Esophagus muscularis mucosa (tissue), 4 donors: ENCODE results near the gene CTSZ. TPM values are rescaled to one million over a fixed set of nuclear protein-coding genes. Genes with fewer than 3 reads are reported as not detected.
"Not testable (repeated sequence)": the region's sequence is repeated elsewhere in the genome, so short reads cannot be mapped to it uniquely, and the experiment has no call there.

ENCODE experiments used
- DNase-seq: peaks from one replicate; pipeline ENCODE4 v3.0.0-alpha.2; 2017; ENCODE audit errors: extremely low spot score
- H3K27ac ChIP-seq, 4 donors: fragments of 200-600 bp; sonication (generic); replicated peaks in 1 of 4; 1 replicate in 3 of 4; 2 replicates in 1 of 4; pipeline ENCODE4 v1.5.1; 2016 to 2019; ENCODE audit warnings: mild to moderate bottlenecking in 1 of 4
- H3K27me3 ChIP-seq, 4 donors: fragments of 200-600 bp; sonication (generic); one replicate each; pipeline versions ENCODE4 v1.5.1 to v1.6.0; 2016 to 2019
- H3K36me3 ChIP-seq, 4 donors: fragments of 200-600 bp; sonication (generic); one replicate each; pipeline ENCODE4 v1.5.1; 2016 to 2019
- H3K4me1 ChIP-seq, 4 donors: fragments of 200-600 bp; sonication (generic); one replicate each; pipeline ENCODE4 v1.5.1; 2016 to 2019
- H3K4me3 ChIP-seq, 4 donors: fragments of 200-600 bp; sonication (generic); 1 replicate in 2 of 4; 2 replicates in 2 of 4; pipeline ENCODE4 v1.5.1; 2016 to 2019; ENCODE audit warnings: mild to moderate bottlenecking in 4 of 4, moderate library complexity in 1 of 4
- H3K9me3 ChIP-seq, 4 donors: fragments of 200-600 bp; sonication (generic); 1 replicate in 3 of 4; 2 replicates in 1 of 4; pipeline ENCODE4 v1.5.1; 2016 to 2019
- CTCF ChIP-seq, 3 experiments: fragments of 200-600 bp in 2 of 3; fragments of 450-650 bp in 1 of 3; sonication (generic) in 2 of 3; IDR thresholded peaks; one replicate each; pipeline ENCODE4 v1.5.1; 2017 to 2019; ENCODE audit warnings: antibody characterized with exemption in 3 of 3, mild to moderate bottlenecking in 2 of 3, moderate library complexity in 1 of 3
- EP300 ChIP-seq: sonication (generic); formaldehyde crosslinking; IDR thresholded peaks from one replicate; pipeline ENCODE4 v1.6.1; 2017; ENCODE audit warnings: antibody characterized with exemption
- POLR2A ChIP-seq: fragments of 450-650 bp; IDR thresholded peaks from one replicate; pipeline ENCODE4 v1.6.1; 2017; ENCODE audit warnings: antibody characterized with exemption, moderate library complexity, mild to moderate bottlenecking, low read depth
- POLR2AphosphoS5 ChIP-seq, 2 donors: sonication (generic); formaldehyde crosslinking; IDR thresholded peaks; one replicate each; pipeline ENCODE4 v1.6.1; 2017; ENCODE audit warnings: antibody characterized with exemption in 2 of 2
- WGBS: methylation state at CpG from one replicate; pipeline ENCODE4 v1.1.5; 2018; 5-methylcytosine and 5-hydroxymethylcytosine counted together
- intact Hi-C: fragments of 100-400 bp; cut with DNase I; formaldehyde crosslinking; loops from one replicate; pipeline ENCODE4 v1.15.1; 2023
- total RNA-seq, 4 donors: library from RNA; depleted of rRNA; stranded (reverse); fragments of >200 nt; gene quantifications; one replicate each; pipeline versions ENCODE4 v1.1.0 to v1.2.1, GENCODE V29; 2016

The CTSZ gene
- total RNA-seq, 4 donors from 2014 or later: 136 to 267 (median 190) TPM

GRCh38 chr20:59043698-59044097, 36.6 kb upstream of the CTSZ start:
- intact Hi-C loops: loop anchor here (5.0 kb wide), 1 partner anchor 156 kb away; no protein-coding TSS in a partner anchor
- peak; percentile 87 for DNase-seq
- H3K27me3 ChIP-seq: no peaks in the 10 kb centered on the region
- WGBS: 89% methylated on average over 3 of the region's 3 CpGs
- H3K4me3 ChIP-seq: no peak overlapping the region
- peaks cover 0 to 9% (median 0%) of the 10 kb centered on the region in 4 donors for H3K36me3 ChIP-seq
- H3K9me3 ChIP-seq: no peaks in the 10 kb centered on the region
- H3K4me1 ChIP-seq: peaks cover 32 to 41% (median 37%) of the 10 kb centered on the region in 4 donors
- H3K27ac ChIP-seq: peak overlapping the region; percentile 78 to 85 (median 80)
- TF ChIP-seq POLR2A (no peak), POLR2AphosphoS5 (IDR thresholded peaks at IDR 0.05) (no peak)

GRCh38 chr20:59042796-59043631, 36.0 kb upstream of the CTSZ start:
- peak overlapping the region; percentile 78 to 85 (median 80) for H3K27ac ChIP-seq
- H3K27me3 ChIP-seq: no peaks in the 10 kb centered on the region
- peak overlapping the region; percentile 63 to 88 (median 78) for H3K4me3 ChIP-seq
- DNase-seq: peak; percentile 97
- H3K9me3 ChIP-seq: no peaks in the 10 kb centered on the region
- intact Hi-C loops: loop anchor here (5.0 kb wide), 1 partner anchor 156 kb away; no protein-coding TSS in a partner anchor
- WGBS: 52% methylated on average over 24 of the region's 66 CpGs
- TF ChIP-seq POLR2AphosphoS5 (IDR thresholded peaks at IDR 0.05) (peak; percentile 66 to 74), CTCF (IDR thresholded peaks at IDR 0.05) (peak in 2 of 3 experiments; percentile 6 to 21), POLR2A (no peak)
- H3K4me1 ChIP-seq: peaks cover 32 to 41% (median 37%) of the 10 kb centered on the region in 4 donors
- H3K36me3 ChIP-seq: peaks cover 0 to 12% (median 2%) of the 10 kb centered on the region in 4 donors

- no peak for TF ChIP-seq CTCF (IDR thresholded peaks at IDR 0.05)
- peak; percentile 49 for TF ChIP-seq POLR2A
- TF ChIP-seq POLR2AphosphoS5 (IDR thresholded peaks at IDR 0.05): peak in 1 of 2 donors; percentile 85
- no peak for TF ChIP-seq EP300
- intact Hi-C loops: loop anchor here (5.0 kb wide), 1 partner anchor 155 kb away; no protein-coding TSS in a partner anchor
- WGBS: 9% methylated on average over 27 of the region's 50 CpGs
Observed at GRCh38 chr20:59042151-59042795, 35.2 kb upstream of the CTSZ start, which contains the start of gene PRELID3B. TSS of gene PRELID3B (minus strand) at chr20:59042786. CDS start at chr20:59042730, 56 bp downstream.

GRCh38 chr20:59041487-59041886, 34.4 kb upstream of the CTSZ start:
- H3K4me3 ChIP-seq: peak overlapping the region; percentile 63 to 88 (median 78)
- H3K27ac ChIP-seq: peak overlapping the region in 3 of 4 donors; percentile 79 to 85 (median 81)
- intact Hi-C loops: loop anchor here (5.0 kb wide), 1 partner anchor 154 kb away; no protein-coding TSS in a partner anchor
- H3K27me3 ChIP-seq, DNase-seq, H3K9me3 ChIP-seq: not testable (repeated sequence)
- peaks cover 32 to 41% (median 37%) of the 10 kb centered on the region in 4 donors for H3K4me1 ChIP-seq
- WGBS: 88% methylated on average over 14 of the region's 16 CpGs
- peaks cover 11 to 28% (median 16%) of the 10 kb centered on the region in 4 donors for H3K36me3 ChIP-seq

More at GRCh38 chr20:59042151-59042795, 35.2 kb upstream of the CTSZ start, which contains the start of gene PRELID3B:
- peak within 1 kb of the TSS; percentile 78 to 85 (median 80) for H3K27ac ChIP-seq
- H3K36me3 ChIP-seq: peaks cover 4 to 20% (median 9%) of the 10 kb centered on the region in 4 donors
- no peaks in the 10 kb centered on the region for H3K27me3 ChIP-seq
- H3K9me3 ChIP-seq: no peaks in the 10 kb centered on the region
- peak within 1 kb of the TSS; percentile 63 to 88 (median 78) for H3K4me3 ChIP-seq
- peak; percentile 87 for DNase-seq
- peaks cover 32 to 41% (median 37%) of the 10 kb centered on the region in 4 donors for H3K4me1 ChIP-seq

- intact Hi-C loops: loop anchor here (5.0 kb wide), 1 partner anchor 153 kb away; no protein-coding TSS in a partner anchor
- peaks cover 32 to 41% (median 37%) of the 10 kb centered on the region in 4 donors for H3K4me1 ChIP-seq
- WGBS: 87% methylated on average over 5 of the region's 5 CpGs
- H3K4me3 ChIP-seq: no peak overlapping the region
- H3K27ac ChIP-seq: no peak overlapping the region
- peaks cover 19 to 36% (median 24%) of the 10 kb centered on the region in 4 donors for H3K36me3 ChIP-seq
- no peaks in the 10 kb centered on the region for H3K9me3 ChIP-seq
- TF ChIP-seq POLR2AphosphoS5 (IDR thresholded peaks at IDR 0.05): no peak
- no peak for TF ChIP-seq POLR2A
- TF ChIP-seq EP300: no peak
- no peak for TF ChIP-seq CTCF (IDR thresholded peaks at IDR 0.05)
- DNase-seq: peak; percentile 37
- H3K27me3 ChIP-seq: no peaks in the 10 kb centered on the region
Observed at GRCh38 chr20:59040667-59041066, 33.6 kb upstream of the CTSZ start.
